H9 (cell line): ENCODE measurements around the gene PLAA. TPM values are rescaled to one million over a fixed set of nuclear protein-coding genes. Genes with fewer than 3 reads are reported as not detected.
"Not testable (repeated sequence)": the region's sequence is repeated elsewhere in the genome, so short reads cannot be mapped to it uniquely, and the experiment has no call there.

Experiments used
- DNase-seq: peaks from one replicate; pipeline ENCODE4 v3.0.0-alpha.2; 2017
- H2AFZ ChIP-seq: one replicate; pipeline ENCODE4 v1.6.1; 2013; ENCODE audit warnings: mild to moderate bottlenecking, low read length, control low read depth, moderate library complexity
- H2AK5ac ChIP-seq: 2 replicates; pipeline ENCODE4 v1.6.1; 2013; ENCODE audit warnings: low read length, control low read depth, mixed read lengths; ENCODE audit not compliant: insufficient read length
- H2BK120ac ChIP-seq: one replicate; pipeline ENCODE4 v1.6.1; 2013; ENCODE audit warnings: low read depth, mild to moderate bottlenecking, low read length, control low read depth, inconsistent platforms; ENCODE audit not compliant: poor library complexity, severe bottlenecking
- H2BK12ac ChIP-seq: 2 replicates; pipeline ENCODE4 v1.6.1; 2013; ENCODE audit warnings: low read length, control low read depth, mixed read lengths, low read depth; ENCODE audit not compliant: insufficient read length
- H2BK15ac ChIP-seq: 2 replicates; pipeline ENCODE4 v1.6.1; 2013; ENCODE audit warnings: low read depth, low read length, control low read depth
- H2BK20ac ChIP-seq: one replicate; pipeline ENCODE4 v1.6.1; 2013; ENCODE audit warnings: low read depth, mild to moderate bottlenecking, low read length, control low read depth, inconsistent platforms; ENCODE audit not compliant: poor library complexity, severe bottlenecking
- H2BK5ac ChIP-seq: 2 replicates; pipeline ENCODE4 v1.6.1; 2013; ENCODE audit warnings: low read length, control low read depth, mixed read lengths; ENCODE audit not compliant: insufficient read length
- H3K14ac ChIP-seq: 2 replicates; pipeline ENCODE4 v1.6.1; 2013; ENCODE audit warnings: low read length, control low read depth; ENCODE audit not compliant: insufficient read depth
- H3K18ac ChIP-seq: 2 replicates; pipeline ENCODE4 v1.6.1; 2013; ENCODE audit warnings: low read depth, mild to moderate bottlenecking, mixed read lengths, low read length, control low read depth; ENCODE audit not compliant: insufficient read length
- H3K23ac ChIP-seq: 2 replicates; pipeline ENCODE4 v1.6.1; 2013; ENCODE audit warnings: low read length, control low read depth, mixed read lengths, low read depth; ENCODE audit not compliant: insufficient read length
- H3K23me2 ChIP-seq: 2 replicates; pipeline ENCODE4 v1.6.1; 2013; ENCODE audit warnings: low read depth, mild to moderate bottlenecking, mixed read lengths, low read length, control low read depth; ENCODE audit not compliant: insufficient read length, poor library complexity, severe bottlenecking
- H3K27ac ChIP-seq: 2 replicates; pipeline ENCODE4 v1.5.1; 2013; ENCODE audit warnings: low read length, control low read depth, mixed read lengths, low read depth; ENCODE audit not compliant: insufficient read length
- H3K27me3 ChIP-seq: 2 replicates; pipeline ENCODE4 v1.6.1; 2013; ENCODE audit warnings: low read length, control low read depth, inconsistent platforms; ENCODE audit not compliant: insufficient read depth
- H3K4ac ChIP-seq: 2 replicates; pipeline ENCODE4 v1.6.1; 2013; ENCODE audit warnings: low read depth, mild to moderate bottlenecking, control low read depth, inconsistent platforms, low read length, moderate library complexity
- H3K4me1 ChIP-seq: 2 replicates; pipeline ENCODE4 v1.6.1; 2013; ENCODE audit warnings: low read length, control low read depth, inconsistent platforms; ENCODE audit not compliant: insufficient read depth
- H3K4me2 ChIP-seq: 2 replicates; pipeline ENCODE4 v1.6.1; 2013; ENCODE audit warnings: low read length, control low read depth, mixed read lengths; ENCODE audit not compliant: insufficient read length, insufficient read depth
- H3K56ac ChIP-seq: 2 replicates; pipeline ENCODE4 v1.6.1; 2013; ENCODE audit warnings: low read depth, mild to moderate bottlenecking, mixed read lengths, low read length, control low read depth; ENCODE audit not compliant: insufficient read length
- H3K79me1 ChIP-seq: 2 replicates; pipeline ENCODE4 v1.6.1; 2013; ENCODE audit warnings: low read depth, mild to moderate bottlenecking, moderate library complexity, low read length, control low read depth, inconsistent platforms; ENCODE audit not compliant: insufficient read depth, poor library complexity, severe bottlenecking
- H3K79me2 ChIP-seq: 2 replicates; pipeline ENCODE4 v1.6.1; 2013; ENCODE audit warnings: low read length, control low read depth, inconsistent platforms; ENCODE audit not compliant: insufficient read depth
- H3K9ac ChIP-seq: 2 replicates; pipeline ENCODE4 v1.6.1; 2013; ENCODE audit warnings: low read length, control low read depth, mixed read lengths; ENCODE audit not compliant: insufficient read length; ENCODE audit errors: extremely low read depth
- H3K9me3 ChIP-seq: one replicate; pipeline ENCODE4 v1.6.1; 2013; ENCODE audit warnings: low read depth, low read length, inconsistent platforms; ENCODE audit not compliant: control insufficient read depth
- H3T11ph ChIP-seq: one replicate; pipeline ENCODE4 v1.6.1; 2013; ENCODE audit warnings: mild to moderate bottlenecking, low read length, control low read depth, inconsistent platforms
- H4K20me1 ChIP-seq: one replicate; pipeline ENCODE4 v1.6.1; 2013; ENCODE audit not compliant: control insufficient read depth, insufficient read length, insufficient read depth
- H4K5ac ChIP-seq: 2 replicates; pipeline ENCODE4 v1.6.1; 2013; ENCODE audit warnings: low read depth, mild to moderate bottlenecking, mixed read lengths, low read length, control low read depth; ENCODE audit not compliant: insufficient read length
- H4K8ac ChIP-seq: replicated peaks from 2 replicates; pipeline ENCODE4 v1.6.1; 2013; ENCODE audit warnings: low read length, control low read depth, mixed read lengths, low read depth; ENCODE audit not compliant: insufficient read length
- H4K91ac ChIP-seq: 2 replicates; pipeline ENCODE4 v1.6.1; 2013; ENCODE audit warnings: low read depth, mild to moderate bottlenecking, moderate library complexity, mixed read lengths, low read length, control low read depth; ENCODE audit not compliant: insufficient read length
- H3K27ac Mint-ChIP-seq, 3 experiments: 2 replicates in 2 of 3; 3 replicates in 1 of 3; pipeline ENCODE4 v1.8.0; 2020 to 2021; ENCODE audit warnings: mixed read lengths in 3 of 3, mild to moderate bottlenecking in 1 of 3, moderate library complexity in 1 of 3
- H3K27me3 Mint-ChIP-seq: 2 replicates; pipeline ENCODE4 v1.8.0; 2021; ENCODE audit warnings: low read depth, mild to moderate bottlenecking, moderate library complexity, mixed read lengths
- H3K36me3 Mint-ChIP-seq, 3 experiments: 2 replicates in 2 of 3; 3 replicates in 1 of 3; pipeline ENCODE4 v1.8.0; 2020 to 2021; ENCODE audit warnings: low read depth in 3 of 3, mixed read lengths in 3 of 3; ENCODE audit not compliant: insufficient read depth in 1 of 3
- H3K4me1 Mint-ChIP-seq, 2 experiments: 2 replicates each; pipeline ENCODE4 v1.8.0; 2020; ENCODE audit warnings: mixed read lengths in 2 of 2
- H3K4me3 Mint-ChIP-seq, 2 experiments: 2 replicates in 1 of 2; 3 replicates in 1 of 2; pipeline ENCODE4 v1.8.0; 2020 to 2021; ENCODE audit warnings: mild to moderate bottlenecking in 2 of 2, mixed read lengths in 2 of 2, moderate library complexity in 1 of 2
- H3K9me3 Mint-ChIP-seq, 2 experiments: 2 replicates in 1 of 2; 3 replicates in 1 of 2; pipeline ENCODE4 v1.8.0; 2020; ENCODE audit warnings: mild to moderate bottlenecking in 2 of 2, mixed read lengths in 2 of 2, moderate library complexity in 1 of 2
- WGBS: extraction: QIAGEN DNeasy Blood & Tissue Kit; methylation state at CpG from one replicate; pipeline ENCODE4 v1.1.7; 2013; ENCODE audit warnings: missing lambda C conversion rate, low lambda C conversion rate, mixed read lengths; ENCODE audit not compliant: insufficient read length; ENCODE audit errors: extremely low coverage; 5-methylcytosine and 5-hydroxymethylcytosine counted together
- total RNA-seq: library from RNA; stranded (reverse); gene quantifications from 2 replicates; pipeline ENCODE4 v1.2.1, GENCODE V29; 2021
- TF ChIP-seq, protein P1 (sequence below): fragments of 200-600 bp; sonication (generic); conservative IDR thresholded peaks from 3 replicates; pipeline ENCODE4 v1.8.0; 2021; ENCODE audit warnings: antibody characterized with exemption, mild to moderate bottlenecking

The PLAA gene
- total RNA-seq, 1 experiment from 2014 or later, result 65.0 TPM

DNA sequence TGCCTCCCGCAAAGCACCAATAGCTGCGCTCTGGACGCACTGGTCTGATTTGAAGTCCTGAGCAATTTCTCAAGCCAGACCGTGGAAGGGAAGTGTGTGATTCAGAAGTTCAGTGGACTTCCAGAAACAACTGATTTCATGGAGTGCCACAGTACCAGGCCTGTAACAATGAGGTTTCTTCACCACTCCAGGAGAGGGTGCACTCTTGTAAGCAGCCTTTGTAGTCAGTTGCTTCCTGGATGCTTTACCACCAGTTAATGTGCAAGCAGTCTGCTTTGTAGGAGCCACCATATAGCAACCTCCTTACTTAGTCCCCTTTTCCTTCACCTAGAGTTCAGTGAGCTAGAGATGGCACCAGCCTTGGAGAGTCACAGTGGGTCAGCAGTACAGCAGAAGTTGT, 66.8 kb downstream of the PLAA start:
- H3K23me2 ChIP-seq, result no peaks in the 10 kb centered on the region
- Mint-ChIP-seq H3K9me3 (peaks cover 25% of the 10 kb centered on the region in 2 experiments), H3K4me1 (no peaks in the 10 kb centered on the region), H3K27me3 (no peaks in the 10 kb centered on the region), H3K4me3 (no peak overlapping the region), H3K27ac (no peak overlapping the region), H3K36me3 (peaks cover 56 to 78% (median 77%) of the 10 kb centered on the region in 3 experiments)
- no peak overlapping the region for H3K56ac ChIP-seq
- H3K23ac ChIP-seq, result no peak overlapping the region
- no peak overlapping the region for H2BK20ac ChIP-seq
- TF ChIP-seq, protein P1, sequence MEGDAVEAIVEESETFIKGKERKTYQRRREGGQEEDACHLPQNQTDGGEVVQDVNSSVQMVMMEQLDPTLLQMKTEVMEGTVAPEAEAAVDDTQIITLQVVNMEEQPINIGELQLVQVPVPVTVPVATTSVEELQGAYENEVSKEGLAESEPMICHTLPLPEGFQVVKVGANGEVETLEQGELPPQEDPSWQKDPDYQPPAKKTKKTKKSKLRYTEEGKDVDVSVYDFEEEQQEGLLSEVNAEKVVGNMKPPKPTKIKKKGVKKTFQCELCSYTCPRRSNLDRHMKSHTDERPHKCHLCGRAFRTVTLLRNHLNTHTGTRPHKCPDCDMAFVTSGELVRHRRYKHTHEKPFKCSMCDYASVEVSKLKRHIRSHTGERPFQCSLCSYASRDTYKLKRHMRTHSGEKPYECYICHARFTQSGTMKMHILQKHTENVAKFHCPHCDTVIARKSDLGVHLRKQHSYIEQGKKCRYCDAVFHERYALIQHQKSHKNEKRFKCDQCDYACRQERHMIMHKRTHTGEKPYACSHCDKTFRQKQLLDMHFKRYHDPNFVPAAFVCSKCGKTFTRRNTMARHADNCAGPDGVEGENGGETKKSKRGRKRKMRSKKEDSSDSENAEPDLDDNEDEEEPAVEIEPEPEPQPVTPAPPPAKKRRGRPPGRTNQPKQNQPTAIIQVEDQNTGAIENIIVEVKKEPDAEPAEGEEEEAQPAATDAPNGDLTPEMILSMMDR, result no peak
- no peak overlapping the region for H2BK12ac ChIP-seq
- H3T11ph ChIP-seq, result no peak overlapping the region
- H4K20me1 ChIP-seq, result no peaks in the 10 kb centered on the region
- no peak overlapping the region for H4K91ac ChIP-seq
- no peak overlapping the region for H3K18ac ChIP-seq
- no CpG with 5 or more reads among the region's 4 CpGs for WGBS
- H3K4me1 ChIP-seq, result no peaks in the 10 kb centered on the region
- no peak overlapping the region for H3K14ac ChIP-seq
- H3K9ac ChIP-seq, result no peak overlapping the region
- no peak overlapping the region for H2AK5ac ChIP-seq
- H3K27ac ChIP-seq, result no peak overlapping the region
- no peak overlapping the region for H3K4me2 ChIP-seq
- no peaks in the 10 kb centered on the region for H3K79me2 ChIP-seq
- H3K9me3 ChIP-seq, result peaks cover 17% of the 10 kb centered on the region
- H2BK5ac ChIP-seq, result no peak overlapping the region
- H4K5ac ChIP-seq, result no peak overlapping the region
- H3K27me3 ChIP-seq, result no peaks in the 10 kb centered on the region
- H2BK120ac ChIP-seq, result no peak overlapping the region
- no peak overlapping the region for H2BK15ac ChIP-seq
- H3K4ac ChIP-seq, result no peak overlapping the region
- no peak overlapping the region for H4K8ac ChIP-seq
- no peaks in the 10 kb centered on the region for H3K79me1 ChIP-seq
- H2AFZ ChIP-seq, result no peak overlapping the region
- DNase-seq, result no peak

DNA sequence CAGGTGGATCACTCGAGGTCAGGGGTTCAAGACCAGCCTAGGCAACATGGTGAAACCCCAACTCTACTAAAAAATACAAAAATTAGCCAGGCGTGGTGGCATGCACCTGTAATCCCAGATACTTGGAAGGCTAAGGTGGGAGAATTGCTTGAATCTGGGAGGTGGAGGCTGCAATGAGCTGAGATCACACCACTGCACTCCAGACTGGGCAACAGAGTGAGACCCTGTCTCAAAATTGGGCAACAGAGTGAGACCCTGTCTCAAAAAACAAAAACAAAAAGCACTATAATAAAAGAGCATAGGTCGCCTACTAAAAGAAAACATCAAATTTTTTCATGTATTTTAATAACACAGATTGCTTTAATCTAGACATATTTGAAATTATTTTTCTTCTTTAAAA, 71.9 kb downstream of the PLAA start:
- H3K4ac ChIP-seq, H3K56ac ChIP-seq, H4K8ac ChIP-seq, H3K18ac ChIP-seq, H3K4me3 Mint-ChIP-seq, H3K79me2 ChIP-seq, H4K20me1 ChIP-seq, H3K14ac ChIP-seq, H3T11ph ChIP-seq, H3K27me3 ChIP-seq, H2BK5ac ChIP-seq, H2AFZ ChIP-seq, H3K27me3 Mint-ChIP-seq, H2BK120ac ChIP-seq, H3K9me3 ChIP-seq, H3K4me1 Mint-ChIP-seq, H3K4me2 ChIP-seq, H4K91ac ChIP-seq, H3K9ac ChIP-seq, H3K79me1 ChIP-seq, H3K4me1 ChIP-seq, H2BK20ac ChIP-seq, H3K27ac ChIP-seq, H4K5ac ChIP-seq, H3K23me2 ChIP-seq, DNase-seq, H2BK12ac ChIP-seq, H2AK5ac ChIP-seq, H3K27ac Mint-ChIP-seq, H3K9me3 Mint-ChIP-seq, H2BK15ac ChIP-seq, H3K23ac ChIP-seq: not testable (repeated sequence)
- H3K36me3 Mint-ChIP-seq, result peaks cover 14 to 38% (median 36%) of the 10 kb centered on the region in 3 experiments; a peak in 6 of 7 replicates
- no CpG with 5 or more reads among the region's 3 CpGs for WGBS
